HEK293T (cell line): ENCODE results near the gene SNN.

ENCODE experiments used
- ELF4 ChIP-seq: fragments of 450-650 bp; IDR thresholded peaks from 2 replicates; pipeline ENCODE4 v1.6.1; 2017; ENCODE audit warnings: antibody characterized with exemption
- FOXK2 ChIP-seq: fragments of 450-650 bp; IDR thresholded peaks from 2 replicates; pipeline ENCODE4 v1.6.1; 2016; ENCODE audit warnings: mild to moderate bottlenecking
- FOXM1 ChIP-seq: fragments of 450-650 bp; IDR thresholded peaks from 2 replicates; pipeline ENCODE4 v1.6.1; 2017; ENCODE audit warnings: mild to moderate bottlenecking, borderline replicate concordance
- LEF1 ChIP-seq: fragments of 450-650 bp; IDR thresholded peaks from 2 replicates; pipeline ENCODE4 v1.6.1; 2017; ENCODE audit warnings: mild to moderate bottlenecking, borderline replicate concordance
- SUZ12 ChIP-seq: fragments of 450-650 bp; IDR thresholded peaks from 2 replicates; pipeline ENCODE4 v1.6.1; 2016; ENCODE audit warnings: mild to moderate bottlenecking
- TARDBP ChIP-seq: fragments of 450-650 bp; IDR thresholded peaks from 2 replicates; pipeline ENCODE4 v1.6.1; 2016
- TF ChIP-seq, protein P1 (sequence below): fragments of 450-650 bp; IDR thresholded peaks from 2 replicates; pipeline ENCODE4 v1.6.1; 2016

DNA sequence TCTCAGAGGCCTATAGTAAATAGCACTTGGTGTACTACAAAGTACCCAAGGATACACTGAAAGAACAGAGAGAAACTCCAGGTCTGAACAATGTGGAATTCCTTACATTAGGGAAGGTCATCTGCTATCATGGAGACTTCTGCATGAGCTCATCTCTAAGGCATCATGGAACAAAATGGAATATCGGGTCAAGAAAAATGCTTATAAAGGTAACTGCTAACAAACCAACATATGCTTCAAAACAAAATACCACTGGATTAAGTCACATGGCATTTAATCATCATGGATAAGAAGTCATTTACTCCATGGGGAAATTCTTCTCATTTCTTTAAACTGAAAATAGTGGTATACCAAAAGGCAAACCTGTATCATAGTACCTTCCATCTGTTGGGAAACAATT is 40.2 kb downstream of the SNN start:
- TF ChIP-seq LEF1 (no peak), FOXK2 (no peak), TARDBP (no peak), FOXM1 (no peak), SUZ12 (no peak), ELF4 (no peak)
- TF ChIP-seq, protein P1, sequence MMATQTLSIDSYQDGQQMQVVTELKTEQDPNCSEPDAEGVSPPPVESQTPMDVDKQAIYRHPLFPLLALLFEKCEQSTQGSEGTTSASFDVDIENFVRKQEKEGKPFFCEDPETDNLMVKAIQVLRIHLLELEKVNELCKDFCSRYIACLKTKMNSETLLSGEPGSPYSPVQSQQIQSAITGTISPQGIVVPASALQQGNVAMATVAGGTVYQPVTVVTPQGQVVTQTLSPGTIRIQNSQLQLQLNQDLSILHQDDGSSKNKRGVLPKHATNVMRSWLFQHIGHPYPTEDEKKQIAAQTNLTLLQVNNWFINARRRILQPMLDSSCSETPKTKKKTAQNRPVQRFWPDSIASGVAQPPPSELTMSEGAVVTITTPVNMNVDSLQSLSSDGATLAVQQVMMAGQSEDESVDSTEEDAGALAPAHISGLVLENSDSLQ, result no peak
